Neural cell (in vitro differentiated cells): ENCODE results near the gene SLC17A5. TPM values are rescaled to one million over a fixed set of nuclear protein-coding genes. Genes with fewer than 3 reads are reported as not detected.

ENCODE experiments used
- H2AFZ ChIP-seq: fragments of 200-600, 300-800 bp; sonication (generic), shearing (Covaris generic); 2 replicates; pipeline ENCODE4 v1.6.0; 2014; ENCODE audit warnings: low read depth, mild to moderate bottlenecking, antibody characterized with exemption, low read length, moderate library complexity
- H3F3A ChIP-seq: fragments of 200-600 bp; shearing (Covaris generic); 2 replicates; pipeline ENCODE4 v1.6.1; 2016; ENCODE audit warnings: mild to moderate bottlenecking, moderate library complexity, mixed read lengths, antibody characterized with exemption, low read length; ENCODE audit not compliant: insufficient read depth, poor library complexity, severe bottlenecking
- H3K27ac ChIP-seq: fragments of 200-600, 300-800 bp; sonication (generic), shearing (Covaris generic); 2 replicates; pipeline ENCODE4 v1.5.1; 2014; ENCODE audit warnings: mild to moderate bottlenecking, low read length, moderate library complexity
- H3K27me3 ChIP-seq: fragments of 300-800, 200-600 bp; sonication (generic), shearing (Covaris generic); 2 replicates; pipeline ENCODE4 v1.6.0; 2014; ENCODE audit warnings: mild to moderate bottlenecking, low read depth, low read length, moderate library complexity; ENCODE audit not compliant: insufficient read depth
- H3K36me3 ChIP-seq: fragments of 300-800, 200-600 bp; sonication (generic), shearing (Covaris generic); 2 replicates; pipeline ENCODE4 v1.5.1; 2014; ENCODE audit warnings: mild to moderate bottlenecking, antibody characterized with exemption, low read length, moderate library complexity; ENCODE audit not compliant: insufficient read depth
- H3K4me2 ChIP-seq: fragments of 300-800, 200-600 bp; sonication (generic), shearing (Covaris generic); 2 replicates; pipeline ENCODE4 v1.6.0; 2014; ENCODE audit warnings: mild to moderate bottlenecking, low read length
- H3K4me3 ChIP-seq: fragments of 300-800, 200-600 bp; sonication (generic), shearing (Covaris generic); 2 replicates; pipeline ENCODE4 v1.5.1; 2014; ENCODE audit warnings: mild to moderate bottlenecking, low read length, moderate library complexity
- H3K79me2 ChIP-seq: fragments of 200-600 bp; shearing (Covaris generic); replicated peaks from 2 replicates; pipeline ENCODE4 v1.6.0; 2014; ENCODE audit warnings: mild to moderate bottlenecking, low read length, moderate library complexity; ENCODE audit not compliant: insufficient read depth
- H3K9ac ChIP-seq: fragments of 300-800, 200-600 bp; sonication (generic), shearing (Covaris generic); 2 replicates; pipeline ENCODE4 v1.6.1; 2016; ENCODE audit warnings: mild to moderate bottlenecking, low read length, mixed read lengths
- H3K9me2 ChIP-seq: fragments of 200-600 bp; shearing (Covaris generic); 2 replicates; pipeline ENCODE4 v1.6.1; 2016; ENCODE audit warnings: mild to moderate bottlenecking, low read length, mixed read lengths; ENCODE audit not compliant: insufficient read depth
- H3K9me3 ChIP-seq: fragments of 200-600, 300-800 bp; sonication (generic), shearing (Covaris generic); 2 replicates; pipeline ENCODE4 v1.6.1; 2016; ENCODE audit warnings: mild to moderate bottlenecking, mixed run types, low read length, moderate library complexity, mixed read lengths
- H4K20me1 ChIP-seq: fragments of 200-600 bp; shearing (Covaris generic); 2 replicates; pipeline ENCODE4 v1.6.1; 2016; ENCODE audit warnings: mild to moderate bottlenecking, mixed run types; ENCODE audit not compliant: insufficient read depth
- EP300 ChIP-seq: fragments of 450-650 bp; conservative IDR thresholded peaks from 2 replicates; pipeline ENCODE4 v1.6.1; 2014; ENCODE audit warnings: antibody characterized with exemption, mild to moderate bottlenecking, moderate library complexity; ENCODE audit not compliant: poor library complexity, severe bottlenecking
- EZH2 ChIP-seq: fragments of 200-600, 300-800 bp; shearing (Covaris generic), sonication (generic); IDR thresholded peaks from 2 replicates; pipeline ENCODE4 v1.6.1; 2014; ENCODE audit warnings: antibody characterized with exemption, low read length, borderline replicate concordance, mild to moderate bottlenecking; ENCODE audit not compliant: insufficient read depth, poor library complexity, severe bottlenecking
- MXI1 ChIP-seq: fragments of 450-650 bp; conservative IDR thresholded peaks from 2 replicates; pipeline ENCODE4 v1.6.1; 2014; ENCODE audit warnings: antibody characterized with exemption, mild to moderate bottlenecking; ENCODE audit not compliant: poor library complexity, severe bottlenecking
- POLR2AphosphoS5 ChIP-seq: IDR thresholded peaks from 2 replicates; pipeline ENCODE4 v1.6.1; 2012
- RAD21 ChIP-seq: fragments of 450-650 bp; conservative IDR thresholded peaks from 2 replicates; pipeline ENCODE4 v1.6.1; 2014; ENCODE audit warnings: antibody characterized with exemption, mild to moderate bottlenecking, moderate library complexity
- SMC3 ChIP-seq: fragments of 450-650 bp; conservative IDR thresholded peaks from 2 replicates; pipeline ENCODE4 v1.6.1; 2014; ENCODE audit warnings: antibody characterized with exemption, mild to moderate bottlenecking, moderate library complexity; ENCODE audit not compliant: poor library complexity
- TAF1 ChIP-seq: IDR thresholded peaks from 2 replicates; pipeline ENCODE4 v1.6.1; 2012; ENCODE audit warnings: low read depth
- polyA plus RNA-seq: library from polyadenylated mRNA; depleted of rRNA; stranded (reverse); fragments of >200 nt; gene quantifications from 2 replicates; pipeline ENCODE4 v1.2.3, GENCODE V29; 2014
- TF ChIP-seq, protein P1 (sequence below): fragments of 450-650 bp; IDR thresholded peaks from 2 replicates; pipeline ENCODE4 v1.5.1; 2014; ENCODE audit warnings: antibody characterized with exemption, mild to moderate bottlenecking, moderate library complexity; ENCODE audit not compliant: poor library complexity, severe bottlenecking
- TF ChIP-seq, protein P2 (sequence below): IDR thresholded peaks from 2 replicates; pipeline ENCODE4 v1.6.1; 2012; ENCODE audit warnings: borderline replicate concordance

The SLC17A5 gene
- polyA plus RNA-seq, 1 donor from 2014 or later, result 12.3 TPM

DNA sequence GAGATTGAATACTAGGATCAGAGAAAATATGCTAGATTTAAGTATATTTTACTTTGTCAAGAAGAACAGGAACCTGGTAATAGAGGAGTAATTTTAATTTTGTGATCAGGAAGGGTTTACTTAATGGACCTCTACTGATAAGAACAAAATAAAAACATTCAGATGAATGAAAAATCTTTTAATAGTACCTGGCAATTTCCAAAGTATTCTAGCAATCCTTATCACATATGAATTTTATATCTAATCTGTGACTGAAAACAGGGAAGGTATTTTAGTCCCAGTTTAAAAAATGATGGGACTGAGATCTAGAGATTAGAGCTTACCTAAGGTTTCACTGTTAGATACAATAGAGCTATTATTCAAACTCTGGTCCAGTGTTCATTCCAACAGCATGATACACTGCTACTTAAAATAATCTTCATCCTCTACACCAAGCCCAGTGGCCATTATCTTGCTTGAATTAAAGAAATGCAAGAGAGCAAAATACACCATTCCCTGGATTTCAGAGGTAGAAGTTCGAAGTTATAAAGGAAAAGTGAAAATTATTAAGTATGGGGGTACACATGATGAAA is 13.5 kb downstream of the SLC17A5 start:
- Histone ChIP-seq H4K20me1 (no peaks in the 10 kb centered on the region), H2AFZ (no peak overlapping the region), H3K9ac (no peak overlapping the region), H3K36me3 (peaks cover 6% of the 10 kb centered on the region), H3K4me3 (no peak overlapping the region), H3K4me2 (no peak overlapping the region), H3K27me3 (no peaks in the 10 kb centered on the region), H3K9me3 (no peaks in the 10 kb centered on the region), H3K79me2 (no peaks in the 10 kb centered on the region), H3K27ac (no peak overlapping the region), H3F3A (no peaks in the 10 kb centered on the region), H3K9me2 (no peaks in the 10 kb centered on the region)
- TF ChIP-seq POLR2AphosphoS5, result no peak
- TF ChIP-seq SMC3, result no peak
- no peak for TF ChIP-seq RAD21
- no peak for TF ChIP-seq EP300
- no peak for TF ChIP-seq TAF1
- TF ChIP-seq, protein P1, sequence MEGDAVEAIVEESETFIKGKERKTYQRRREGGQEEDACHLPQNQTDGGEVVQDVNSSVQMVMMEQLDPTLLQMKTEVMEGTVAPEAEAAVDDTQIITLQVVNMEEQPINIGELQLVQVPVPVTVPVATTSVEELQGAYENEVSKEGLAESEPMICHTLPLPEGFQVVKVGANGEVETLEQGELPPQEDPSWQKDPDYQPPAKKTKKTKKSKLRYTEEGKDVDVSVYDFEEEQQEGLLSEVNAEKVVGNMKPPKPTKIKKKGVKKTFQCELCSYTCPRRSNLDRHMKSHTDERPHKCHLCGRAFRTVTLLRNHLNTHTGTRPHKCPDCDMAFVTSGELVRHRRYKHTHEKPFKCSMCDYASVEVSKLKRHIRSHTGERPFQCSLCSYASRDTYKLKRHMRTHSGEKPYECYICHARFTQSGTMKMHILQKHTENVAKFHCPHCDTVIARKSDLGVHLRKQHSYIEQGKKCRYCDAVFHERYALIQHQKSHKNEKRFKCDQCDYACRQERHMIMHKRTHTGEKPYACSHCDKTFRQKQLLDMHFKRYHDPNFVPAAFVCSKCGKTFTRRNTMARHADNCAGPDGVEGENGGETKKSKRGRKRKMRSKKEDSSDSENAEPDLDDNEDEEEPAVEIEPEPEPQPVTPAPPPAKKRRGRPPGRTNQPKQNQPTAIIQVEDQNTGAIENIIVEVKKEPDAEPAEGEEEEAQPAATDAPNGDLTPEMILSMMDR, result no peak
- TF ChIP-seq, protein P2, sequence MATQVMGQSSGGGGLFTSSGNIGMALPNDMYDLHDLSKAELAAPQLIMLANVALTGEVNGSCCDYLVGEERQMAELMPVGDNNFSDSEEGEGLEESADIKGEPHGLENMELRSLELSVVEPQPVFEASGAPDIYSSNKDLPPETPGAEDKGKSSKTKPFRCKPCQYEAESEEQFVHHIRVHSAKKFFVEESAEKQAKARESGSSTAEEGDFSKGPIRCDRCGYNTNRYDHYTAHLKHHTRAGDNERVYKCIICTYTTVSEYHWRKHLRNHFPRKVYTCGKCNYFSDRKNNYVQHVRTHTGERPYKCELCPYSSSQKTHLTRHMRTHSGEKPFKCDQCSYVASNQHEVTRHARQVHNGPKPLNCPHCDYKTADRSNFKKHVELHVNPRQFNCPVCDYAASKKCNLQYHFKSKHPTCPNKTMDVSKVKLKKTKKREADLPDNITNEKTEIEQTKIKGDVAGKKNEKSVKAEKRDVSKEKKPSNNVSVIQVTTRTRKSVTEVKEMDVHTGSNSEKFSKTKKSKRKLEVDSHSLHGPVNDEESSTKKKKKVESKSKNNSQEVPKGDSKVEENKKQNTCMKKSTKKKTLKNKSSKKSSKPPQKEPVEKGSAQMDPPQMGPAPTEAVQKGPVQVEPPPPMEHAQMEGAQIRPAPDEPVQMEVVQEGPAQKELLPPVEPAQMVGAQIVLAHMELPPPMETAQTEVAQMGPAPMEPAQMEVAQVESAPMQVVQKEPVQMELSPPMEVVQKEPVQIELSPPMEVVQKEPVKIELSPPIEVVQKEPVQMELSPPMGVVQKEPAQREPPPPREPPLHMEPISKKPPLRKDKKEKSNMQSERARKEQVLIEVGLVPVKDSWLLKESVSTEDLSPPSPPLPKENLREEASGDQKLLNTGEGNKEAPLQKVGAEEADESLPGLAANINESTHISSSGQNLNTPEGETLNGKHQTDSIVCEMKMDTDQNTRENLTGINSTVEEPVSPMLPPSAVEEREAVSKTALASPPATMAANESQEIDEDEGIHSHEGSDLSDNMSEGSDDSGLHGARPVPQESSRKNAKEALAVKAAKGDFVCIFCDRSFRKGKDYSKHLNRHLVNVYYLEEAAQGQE, result no peak
- no peak for TF ChIP-seq MXI1
- no peak for TF ChIP-seq EZH2

DNA sequence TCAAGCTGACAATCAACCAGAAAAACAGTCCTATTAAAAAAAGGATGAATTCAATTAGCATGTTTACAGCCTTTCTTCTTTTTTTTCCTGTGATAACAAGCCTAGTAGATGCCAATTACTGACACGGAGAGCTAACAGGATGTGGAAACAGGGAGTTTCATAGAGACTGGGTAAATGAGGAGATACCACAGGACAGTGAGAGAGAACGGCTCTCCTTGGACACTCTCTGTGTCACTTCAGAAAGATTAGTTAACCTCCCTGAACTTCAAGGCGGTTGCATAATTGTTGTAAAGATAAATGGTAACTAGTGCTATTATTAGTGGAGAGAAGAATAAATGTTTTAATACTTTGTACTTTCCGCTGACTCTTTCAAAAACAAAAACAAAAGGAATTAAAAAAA is 14.8 kb downstream of the SLC17A5 start:
- Histone ChIP-seq H3K27ac (no peak overlapping the region), H3K4me2 (no peak overlapping the region), H3K9ac (no peak overlapping the region), H2AFZ (no peak overlapping the region), H3K27me3 (no peaks in the 10 kb centered on the region), H3K36me3 (peaks cover 6% of the 10 kb centered on the region), H3K9me2 (no peaks in the 10 kb centered on the region), H3K9me3 (no peaks in the 10 kb centered on the region), H3K4me3 (no peak overlapping the region), H3K79me2 (no peaks in the 10 kb centered on the region), H3F3A (no peaks in the 10 kb centered on the region), H4K20me1 (no peaks in the 10 kb centered on the region)
- TF ChIP-seq POLR2AphosphoS5, result no peak
- TF ChIP-seq RAD21, result no peak
- no peak for TF ChIP-seq SMC3
- TF ChIP-seq, protein P1, result no peak
- TF ChIP-seq EZH2, result no peak
- no peak for TF ChIP-seq TAF1
- TF ChIP-seq, protein P2, result no peak
- TF ChIP-seq MXI1, result no peak
- TF ChIP-seq EP300, result no peak
